ENCODE measurements around the gene PPFIA2.
"Not testable (repeated sequence)": the region's sequence is repeated elsewhere in the genome, so short reads cannot be mapped to it uniquely, and the experiment has no call there.

DNA sequence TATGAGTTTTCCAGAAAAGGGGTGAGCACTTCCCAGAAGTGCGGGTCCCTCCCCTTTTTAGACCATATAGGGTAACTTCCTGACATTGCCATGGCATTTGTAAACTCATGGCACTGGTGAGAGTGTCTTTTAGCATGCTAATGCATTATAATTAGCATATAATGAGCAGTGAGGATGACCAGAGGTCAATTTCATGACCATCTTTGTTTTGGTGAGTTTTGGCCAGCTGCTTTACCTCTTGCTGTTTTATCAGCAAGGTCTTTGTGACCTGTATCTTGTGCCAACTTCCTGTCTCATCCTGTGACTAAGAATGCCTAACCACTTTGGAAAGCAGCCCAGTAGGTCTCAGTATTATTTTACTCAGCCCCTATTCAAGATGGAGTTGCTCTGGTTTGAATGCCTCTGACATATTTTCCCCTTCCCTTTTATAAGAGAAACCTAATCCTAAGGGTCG lies 549.4 kb downstream of the PPFIA2 start:
- TF ChIP-seq CTCF (conservative IDR thresholded peaks at IDR 0.05; ENCODE audit: low read depth, low read length); EZH2 (IDR thresholded peaks at IDR 0.05; ENCODE audit: low read length, unreplicated experiment); EZH2phosphoT487 (IDR thresholded peaks at IDR 0.05; ENCODE audit: borderline replicate concordance, low read length): not testable (repeated sequence)

Measured in PC-3 (cell line).